Measurements from ENCODE around the gene PAX8. TPM values are rescaled to one million over a fixed set of nuclear protein-coding genes. Genes with fewer than 3 reads are reported as not detected.
A peak's percentile ranks its signal among the peaks of the same experiment; 100 is the strongest.

The PAX8 gene
- total and polyA plus RNA-seq, 2 of the 13 experiments (the other 11 are each of a cell fraction or from before 2014, with no cell fraction given) = 1.5 to 8.8 TPM

DNA sequence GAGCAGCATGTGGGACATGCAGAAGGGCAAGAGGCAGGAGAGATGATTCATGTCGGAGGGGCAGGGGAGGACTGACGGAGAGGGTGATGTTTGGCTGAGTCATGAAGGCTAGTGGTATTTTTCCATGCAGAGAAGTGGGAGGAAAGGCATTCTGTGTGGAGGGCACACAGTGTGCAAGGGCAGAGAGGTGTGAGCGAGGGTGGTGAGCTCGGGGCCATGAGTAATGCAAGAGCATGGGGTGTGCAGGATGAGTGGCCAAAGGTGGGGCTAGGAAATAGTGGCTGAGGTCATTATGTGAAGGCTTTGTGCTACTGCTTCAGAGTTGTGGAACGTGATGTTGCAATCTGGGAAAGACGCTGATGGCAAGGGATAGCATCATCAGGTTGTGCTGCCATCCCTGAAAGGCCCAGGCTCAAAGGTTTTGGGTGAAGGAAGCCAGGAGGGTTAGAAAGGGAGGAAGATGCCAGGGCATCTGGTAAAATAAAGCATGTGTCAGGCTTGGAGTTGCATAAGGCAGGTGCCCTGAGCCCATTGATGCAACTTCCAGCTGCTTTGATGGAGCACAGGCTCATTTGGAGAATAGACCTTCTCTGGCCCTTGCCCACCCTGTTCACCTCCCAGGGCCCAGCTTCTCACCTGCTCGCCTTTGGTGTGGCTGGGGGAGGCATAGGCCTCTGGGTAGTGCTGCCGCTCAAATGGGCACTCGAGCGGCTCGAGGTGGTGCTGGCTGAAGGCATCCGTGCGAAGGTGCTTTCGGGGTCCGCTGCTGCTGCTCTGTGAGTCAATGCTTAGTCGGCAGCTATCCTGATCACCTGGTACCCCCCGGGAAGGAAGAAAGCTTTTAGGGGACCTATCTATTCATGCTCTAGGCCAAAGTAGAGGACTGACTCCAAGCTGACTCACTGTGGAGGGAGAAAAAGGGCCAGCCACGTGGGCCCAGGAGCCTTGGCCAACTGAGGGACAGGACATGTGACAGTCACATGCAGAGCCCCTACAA, 37.5 kb downstream of the PAX8 start:
- H3K27me3 ChIP-seq (ENCODE audit: control insufficient read depth in 1 of 2, insufficient read depth in 2 of 2, low read length in 2 of 2) = no peaks in the 10 kb centered on the region; a peak in 1 of 5 replicates
- peak overlapping the region; percentile 8; the same call in 1 of the 2 replicates for H3K9ac ChIP-seq (ENCODE audit: insufficient read depth, low read depth, low read length)
- ChIA-PET CTCF (ENCODE audit: low intra/inter-chr PET ratio, low total read pairs) (no interaction called here), POLR2A (interaction anchor here (0.7 to 2.4 kb wide), 11 partner anchors 11 to 130 kb away, joined by 3 to 24 read pairs (median 5); no protein-coding TSS in a partner anchor)
- in situ Hi-C loops (cut with HindIII; ENCODE audit: extremely low pct_ligation_motif_present, low pct_unique_long_range_greater_than_20kb) (no loop called here), intact Hi-C loops (cut with micrococcal nuclease; ENCODE audit: unreplicated experiment) (loop anchor here (1.0 to 2.0 kb wide), 3 partner anchors 22 to 124 kb away; no protein-coding TSS in a partner anchor)
- DNase-seq (ENCODE audit: low spot score) = peak; percentile 90
- no TSS peak for BruUV-seq (replicated peaks)
- no peak overlapping the region for H3K27ac ChIP-seq (ENCODE audit: extremely low read length, insufficient read depth, low read length)
- WGBS (ENCODE audit: low lambda C conversion rate) = 56% methylated on average over 17 of the region's 18 CpGs
- no peaks in the 10 kb centered on the region for H3K36me3 ChIP-seq (replicated peaks in 1 of 2; ENCODE audit: control insufficient read depth in 1 of 2, insufficient read depth in 2 of 2, low read length in 2 of 2)
- no peaks in the 10 kb centered on the region for H3K9me3 ChIP-seq (ENCODE audit: low read length)
- peaks cover 78% of the 10 kb centered on the region for H3K4me1 ChIP-seq (ENCODE audit: insufficient read depth, low read length)
- peak; percentile 64 for FAIRE-seq
- H2AFZ ChIP-seq (ENCODE audit: low read length) = no peak overlapping the region
- H3K79me2 ChIP-seq (ENCODE audit: insufficient read depth, low read length) = no peaks in the 10 kb centered on the region
- peak overlapping the region; percentile 51 for H3K4me2 ChIP-seq (ENCODE audit: low read depth, low read length)
- ATAC-seq = peak; percentile 85
- no peaks in the 10 kb centered on the region for H4K20me1 ChIP-seq (ENCODE audit: insufficient read depth, low read length)
- peak overlapping the region in 1 of 3 experiments; percentile 23; a peak in 1 of 6 replicates for H3K4me3 ChIP-seq (replicated peaks in 1 of 3; ENCODE audit: insufficient read depth in 1 of 3, low read depth in 2 of 3, low read length in 3 of 3)
- TF ChIP-seq HMGXB4 (CRISPR knock-in tag; IDR thresholded peaks at IDR 0.05; ENCODE audit: borderline replicate concordance in 1 of 2, low read depth in 1 of 2) = no peak; a peak in 1 of 4 replicates
- peak; percentile 81 for TF ChIP-seq KDM1A (CRISPR knock-in tag; IDR thresholded peaks at IDR 0.05)
- TF ChIP-seq KDM3A (CRISPR knock-in tag; IDR thresholded peaks at IDR 0.05; ENCODE audit: low read depth) = 0 out of 2 replicates have a peak, but pooled peaks have one; percentile 13
- no peak for TF ChIP-seq CENPT (CRISPR knock-in tag; IDR thresholded peaks at IDR 0.05; ENCODE audit: low read depth)
- no peak for TF ChIP-seq ZNF850 (CRISPR knock-in tag; conservative IDR thresholded peaks at IDR 0.05)
- 0 out of 2 replicates have a peak, but pooled peaks have one; percentile 40 for TF ChIP-seq ZNF710 (CRISPR knock-in tag; IDR thresholded peaks at IDR 0.05; ENCODE audit: borderline replicate concordance)
- TF ChIP-seq ZNF136 (CRISPR knock-in tag; IDR thresholded peaks at IDR 0.05; ENCODE audit: low read depth) = no peak
- TF ChIP-seq ZNF841 (CRISPR knock-in tag; IDR thresholded peaks at IDR 0.05; ENCODE audit: borderline replicate concordance) = no peak
- TF ChIP-seq ATF7 (IDR thresholded peaks at IDR 0.05) = peak; percentile 81; the same call in 1 of the 2 replicates
- TF ChIP-seq ATF7 (CRISPR knock-in tag; IDR thresholded peaks at IDR 0.05) = peak; percentile 28; the same call in 1 of the 2 replicates
- TF ChIP-seq, protein P1, sequence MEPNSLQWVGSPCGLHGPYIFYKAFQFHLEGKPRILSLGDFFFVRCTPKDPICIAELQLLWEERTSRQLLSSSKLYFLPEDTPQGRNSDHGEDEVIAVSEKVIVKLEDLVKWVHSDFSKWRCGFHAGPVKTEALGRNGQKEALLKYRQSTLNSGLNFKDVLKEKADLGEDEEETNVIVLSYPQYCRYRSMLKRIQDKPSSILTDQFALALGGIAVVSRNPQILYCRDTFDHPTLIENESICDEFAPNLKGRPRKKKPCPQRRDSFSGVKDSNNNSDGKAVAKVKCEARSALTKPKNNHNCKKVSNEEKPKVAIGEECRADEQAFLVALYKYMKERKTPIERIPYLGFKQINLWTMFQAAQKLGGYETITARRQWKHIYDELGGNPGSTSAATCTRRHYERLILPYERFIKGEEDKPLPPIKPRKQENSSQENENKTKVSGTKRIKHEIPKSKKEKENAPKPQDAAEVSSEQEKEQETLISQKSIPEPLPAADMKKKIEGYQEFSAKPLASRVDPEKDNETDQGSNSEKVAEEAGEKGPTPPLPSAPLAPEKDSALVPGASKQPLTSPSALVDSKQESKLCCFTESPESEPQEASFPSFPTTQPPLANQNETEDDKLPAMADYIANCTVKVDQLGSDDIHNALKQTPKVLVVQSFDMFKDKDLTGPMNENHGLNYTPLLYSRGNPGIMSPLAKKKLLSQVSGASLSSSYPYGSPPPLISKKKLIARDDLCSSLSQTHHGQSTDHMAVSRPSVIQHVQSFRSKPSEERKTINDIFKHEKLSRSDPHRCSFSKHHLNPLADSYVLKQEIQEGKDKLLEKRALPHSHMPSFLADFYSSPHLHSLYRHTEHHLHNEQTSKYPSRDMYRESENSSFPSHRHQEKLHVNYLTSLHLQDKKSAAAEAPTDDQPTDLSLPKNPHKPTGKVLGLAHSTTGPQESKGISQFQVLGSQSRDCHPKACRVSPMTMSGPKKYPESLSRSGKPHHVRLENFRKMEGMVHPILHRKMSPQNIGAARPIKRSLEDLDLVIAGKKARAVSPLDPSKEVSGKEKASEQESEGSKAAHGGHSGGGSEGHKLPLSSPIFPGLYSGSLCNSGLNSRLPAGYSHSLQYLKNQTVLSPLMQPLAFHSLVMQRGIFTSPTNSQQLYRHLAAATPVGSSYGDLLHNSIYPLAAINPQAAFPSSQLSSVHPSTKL (CRISPR knock-in tag; IDR thresholded peaks at IDR 0.05) = peak; percentile 84
- TF ChIP-seq ARHGAP35 (CRISPR knock-in tag; IDR thresholded peaks at IDR 0.05; ENCODE audit: borderline replicate concordance) = no peak
- no peak for TF ChIP-seq ETV6 (CRISPR knock-in tag; conservative IDR thresholded peaks at IDR 0.05)
- peak; percentile 70 for TF ChIP-seq ZNF12 (CRISPR knock-in tag; IDR thresholded peaks at IDR 0.05)
